Hepatocyte (in vitro differentiated cells): ENCODE data around the gene CYP4F11.

Source experiments
- CTCF ChIP-seq: fragments of 200-600 bp; sonication (generic); IDR thresholded peaks from 2 replicates; pipeline ENCODE4 v1.5.1; 2016; ENCODE audit warnings: antibody characterized with exemption, mild to moderate bottlenecking; ENCODE audit not compliant: poor library complexity
- EZH2 ChIP-seq: fragments of 200-600 bp; sonication (generic); IDR thresholded peaks from 2 replicates; pipeline ENCODE4 v1.6.1; 2016; ENCODE audit warnings: antibody characterized with exemption, mild to moderate bottlenecking, borderline replicate concordance
- EZH2phosphoT487 ChIP-seq: fragments of 200-600 bp; sonication (generic); IDR thresholded peaks from one replicate; pipeline ENCODE4 v1.6.1; 2018; ENCODE audit warnings: antibody characterized with exemption, mild to moderate bottlenecking, low read depth, moderate library complexity; ENCODE audit not compliant: unreplicated experiment, severe bottlenecking

GRCh38 chr19:15919243-15919642, 15.1 kb downstream of the CYP4F11 start:
- TF ChIP-seq CTCF (no peak), EZH2 (no peak), EZH2phosphoT487 (no peak)
